ENCODE results near the gene CD209. TPM values are rescaled to one million over a fixed set of nuclear protein-coding genes. Genes with fewer than 3 reads are reported as not detected.

The CD209 gene
- total RNA-seq, 1 donor from 2014 or later, result 11.4 TPM

- ATAC-seq (ENCODE audit: poor library complexity) (no peak), DNase-seq (no peak)
- intact Hi-C loops (cut with DNase I), result no loop called here
Measured at GRCh38 chr19:7722231-7722651, 25.1 kb downstream of the CD209 start.

GRCh38 chr19:7720351-7720750, 27.0 kb downstream of the CD209 start:
- no peak for ATAC-seq (ENCODE audit: poor library complexity)
- DNase-seq, result no peak
- intact Hi-C loops (cut with DNase I), result no loop called here

- DNase-seq, result no peak
- intact Hi-C loops (cut with DNase I), result no loop called here
- ATAC-seq (ENCODE audit: poor library complexity), result no peak
Measured at GRCh38 chr19:7718668-7719067, 28.7 kb downstream of the CD209 start.

- ATAC-seq (ENCODE audit: poor library complexity) (no peak), DNase-seq (no peak)
- intact Hi-C loops (cut with DNase I), result no loop called here
Measured at GRCh38 chr19:7716762-7717161, 30.6 kb downstream of the CD209 start.

- DNase-seq (no peak), ATAC-seq (ENCODE audit: poor library complexity) (no peak)
- intact Hi-C loops (cut with DNase I), result no loop called here
Measured at GRCh38 chr19:7715671-7716070, 31.7 kb downstream of the CD209 start.

- no peak for ATAC-seq (ENCODE audit: poor library complexity)
- DNase-seq, result no peak
- intact Hi-C loops (cut with DNase I), result no loop called here
Measured at GRCh38 chr19:7710616-7711015, 36.7 kb downstream of the CD209 start.

GRCh38 chr19:7709932-7710460, 37.3 kb downstream of the CD209 start:
- no peak for DNase-seq
- intact Hi-C loops (cut with DNase I), result no loop called here
- ATAC-seq (ENCODE audit: poor library complexity), result no peak

- ATAC-seq (ENCODE audit: poor library complexity), result peak; percentile 26
- DNase-seq, result no peak
- intact Hi-C loops (cut with DNase I), result no loop called here
Measured at GRCh38 chr19:7706955-7707456, 40.3 kb downstream of the CD209 start.

- intact Hi-C loops (cut with DNase I), result no loop called here
- ATAC-seq (ENCODE audit: poor library complexity), result no peak
- DNase-seq, result no peak
Measured at GRCh38 chr19:7706188-7706954, 41.0 kb downstream of the CD209 start.

GRCh38 chr19:7705387-7706187, 41.7 kb downstream of the CD209 start:
- ATAC-seq (ENCODE audit: poor library complexity) (peak; percentile 64), DNase-seq (peak; percentile 62)
- intact Hi-C loops (cut with DNase I), result no loop called here

- ATAC-seq (ENCODE audit: poor library complexity), result no peak
- no peak for DNase-seq
- intact Hi-C loops (cut with DNase I), result no loop called here
Measured at GRCh38 chr19:7704280-7705060, 42.9 kb downstream of the CD209 start.

GRCh38 chr19:7703332-7703731, 44.0 kb downstream of the CD209 start:
- intact Hi-C loops (cut with DNase I), result no loop called here
- DNase-seq, result no peak
- no peak for ATAC-seq (ENCODE audit: poor library complexity)

- DNase-seq, result no peak
- ATAC-seq (ENCODE audit: poor library complexity), result no peak
- intact Hi-C loops (cut with DNase I), result no loop called here
Measured at GRCh38 chr19:7701654-7702457, 45.5 kb downstream of the CD209 start, which contains the start of gene FCER2. TSS of gene FCER2 (minus strand) at chr19:7702131. CDS start at chr19:7699760, 2,371 bp downstream.

- no peak for DNase-seq
- intact Hi-C loops (cut with DNase I), result no loop called here
Measured at GRCh38 chr19:7701049-7701653, 46.2 kb downstream of the CD209 start.

GRCh38 chr19:7699417-7700401, 47.6 kb downstream of the CD209 start:
- ATAC-seq (ENCODE audit: poor library complexity) (no peak), DNase-seq (no peak)
- intact Hi-C loops (cut with DNase I), result no loop called here

More at GRCh38 chr19:7701049-7701653, 46.2 kb downstream of the CD209 start:
- ATAC-seq (ENCODE audit: poor library complexity), result no peak

- intact Hi-C loops (cut with DNase I), result no loop called here
- DNase-seq (no peak), ATAC-seq (ENCODE audit: poor library complexity) (no peak)
Measured at GRCh38 chr19:7699003-7699402, 48.3 kb downstream of the CD209 start.
